Measurements from ENCODE around the gene AKAP13. TPM values are rescaled to one million over a fixed set of nuclear protein-coding genes. Genes with fewer than 3 reads are reported as not detected.

AKAP13 gene
- total and polyA plus RNA-seq, 7 donors: 21.6 to 142 (median 98.5) TPM

DNA sequence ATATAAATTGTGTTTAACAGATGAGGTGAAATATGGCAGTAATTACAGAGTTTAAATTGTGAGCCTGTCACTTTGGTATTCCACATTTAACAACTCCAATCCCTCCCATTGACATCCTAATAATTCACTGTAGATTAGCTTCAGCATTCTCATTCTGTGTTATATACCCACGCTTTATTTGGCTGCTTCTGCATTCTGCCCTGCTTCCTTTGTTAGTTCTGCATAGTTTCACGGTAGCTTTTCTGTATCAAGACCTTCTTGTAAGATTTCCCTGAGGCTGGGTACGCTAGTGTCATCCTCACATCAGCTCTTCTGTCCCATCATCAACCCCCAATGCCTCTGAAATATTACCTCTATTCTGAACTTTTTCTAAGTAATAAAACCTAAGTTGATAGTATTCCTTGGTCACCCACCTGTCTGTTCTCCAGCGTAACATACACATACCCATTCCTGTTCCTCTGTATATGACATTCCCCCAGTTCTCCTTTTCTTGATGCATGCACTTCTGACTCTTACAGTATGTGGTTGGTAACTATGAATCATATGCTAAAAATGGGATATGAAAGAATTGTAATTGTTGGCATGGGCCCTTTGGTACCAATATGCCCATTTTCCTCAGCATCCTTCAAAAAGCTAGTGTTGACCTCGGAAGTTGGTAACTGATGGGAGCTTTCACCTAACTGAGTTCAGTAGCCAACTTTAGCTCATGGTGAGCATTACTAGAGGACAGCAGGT, 243.1 kb downstream of the AKAP13 start:
- intact Hi-C loops (cut with DNase I): loop anchor here (5.0 kb wide), 1 partner anchor 104 kb away; no protein-coding TSS in a partner anchor
- DNase-seq: no peak

GRCh38 chr15:85624291-85624801, 243.9 kb downstream of the AKAP13 start:
- TF ChIP-seq POLR2AphosphoS5 (IDR thresholded peaks at IDR 0.05) (peak in 1 of 4 donors; percentile 46), EP300 (IDR thresholded peaks at IDR 0.05) (no peak)
- peaks cover 0 to 3% (median 0%) of the 10 kb centered on the region in 4 donors for H3K36me3 ChIP-seq
- peak overlapping the region; percentile 26 to 89 (median 84) for H3K27ac ChIP-seq
- 37 to 62% methylated on average over 7 of the region's 7 CpGs for WGBS, 2 donors
- H3K4me1 ChIP-seq: peaks cover 0 to 84% (median 65%) of the 10 kb centered on the region in 4 donors
- intact Hi-C loops (cut with DNase I): loop anchor here (5.0 kb wide), 1 partner anchor 103 kb away; no protein-coding TSS in a partner anchor
- peak overlapping the region in 2 of 4 donors; percentile 6 to 51 for H3K4me3 ChIP-seq
- H3K27me3 ChIP-seq: no peaks in the 10 kb centered on the region
- no peaks in the 10 kb centered on the region for H3K9me3 ChIP-seq
- no peak for DNase-seq

More for the DNA sequence above, 243.1 kb downstream of the AKAP13 start:
- H3K9me3 ChIP-seq: no peaks in the 10 kb centered on the region
- no peaks in the 10 kb centered on the region for H3K27me3 ChIP-seq
- 66 to 83% methylated on average over 5 of the region's 5 CpGs for WGBS, 2 donors
- no peak for TF ChIP-seq EP300 (IDR thresholded peaks at IDR 0.05)
- peak in 2 of 4 donors; percentile 12 to 39 for TF ChIP-seq POLR2AphosphoS5 (IDR thresholded peaks at IDR 0.05)
- TF ChIP-seq POLR2A (IDR thresholded peaks at IDR 0.05): no peak
- no peak for TF ChIP-seq CTCF (IDR thresholded peaks at IDR 0.05)
- H3K27ac ChIP-seq: peak overlapping the region; percentile 14 to 89 (median 84)
- peaks cover 0 to 88% (median 63%) of the 10 kb centered on the region in 4 donors for H3K4me1 ChIP-seq
- H3K36me3 ChIP-seq: peaks cover 0 to 3% (median 0%) of the 10 kb centered on the region in 4 donors
- peak overlapping the region in 2 of 4 donors; percentile 6 to 51 for H3K4me3 ChIP-seq

GRCh38 chr15:85625166-85625830, 244.9 kb downstream of the AKAP13 start:
- Histone ChIP-seq H3K36me3 (peaks cover 0 to 3% (median 0%) of the 10 kb centered on the region in 4 donors), H3K4me3 (no peak overlapping the region), H3K9me3 (no peaks in the 10 kb centered on the region), H3K27ac (peak overlapping the region; percentile 26 to 89 (median 84)), H3K27me3 (no peaks in the 10 kb centered on the region), H3K4me1 (peaks cover 0 to 76% (median 60%) of the 10 kb centered on the region in 4 donors)
- WGBS, 2 donors: 61 to 80% methylated on average over 7 of the region's 7 CpGs
- intact Hi-C loops (cut with DNase I): no loop called here
- TF ChIP-seq POLR2A (IDR thresholded peaks at IDR 0.05): no peak
- no peak for TF ChIP-seq EP300 (IDR thresholded peaks at IDR 0.05)
- TF ChIP-seq POLR2AphosphoS5 (IDR thresholded peaks at IDR 0.05): no peak
- TF ChIP-seq CTCF (IDR thresholded peaks at IDR 0.05): no peak
- no peak for DNase-seq

DNA sequence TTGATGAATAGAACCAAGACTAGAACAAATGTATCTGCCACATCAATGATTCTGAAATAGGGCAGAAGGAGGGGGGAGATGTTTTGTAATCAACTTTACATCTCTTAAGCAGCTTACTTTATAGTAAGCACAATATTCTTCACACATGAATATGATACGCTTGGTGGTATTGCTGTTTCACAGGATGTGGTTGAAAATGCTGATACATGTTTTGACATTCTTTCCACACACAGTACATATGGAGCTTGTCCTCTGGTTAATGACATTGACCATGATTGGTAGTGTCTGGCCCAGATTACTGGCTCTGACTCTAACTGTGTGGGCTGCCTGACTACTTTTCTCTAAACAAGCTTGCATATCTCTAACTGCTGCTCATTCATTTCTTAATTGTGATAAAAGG, 245.5 kb downstream of the AKAP13 start:
- no peaks in the 10 kb centered on the region for H3K9me3 ChIP-seq
- no peaks in the 10 kb centered on the region for H3K27me3 ChIP-seq
- 30 to 74% methylated on average over 1 of the region's 1 CpG for WGBS, 2 donors
- DNase-seq: no peak
- H3K4me1 ChIP-seq: peaks cover 0 to 76% (median 56%) of the 10 kb centered on the region in 4 donors
- intact Hi-C loops (cut with DNase I): no loop called here
- no peak overlapping the region for H3K4me3 ChIP-seq
- H3K27ac ChIP-seq: peak overlapping the region; percentile 26 to 89 (median 84)
- TF ChIP-seq POLR2AphosphoS5 (IDR thresholded peaks at IDR 0.05) (peak in 2 of 4 donors; percentile 59 to 65), POLR2A (IDR thresholded peaks at IDR 0.05) (no peak), EP300 (IDR thresholded peaks at IDR 0.05) (no peak), CTCF (IDR thresholded peaks at IDR 0.05) (no peak)
- peaks cover 0 to 3% (median 0%) of the 10 kb centered on the region in 4 donors for H3K36me3 ChIP-seq
